Trophoblast cell (in vitro differentiated cells and primary cell): ENCODE measurements around the gene SNAP25.

Experiments
- DNase-seq, 2 donors: peaks; one replicate each; pipeline ENCODE4 v3.0.0-alpha.2; 2016
- H2AFZ ChIP-seq: 2 replicates; pipeline ENCODE4 v1.6.1; 2013; ENCODE audit warnings: low read length, moderate library complexity, mild to moderate bottlenecking; ENCODE audit not compliant: insufficient read depth, poor library complexity
- H2AK5ac ChIP-seq: 2 replicates; pipeline ENCODE4 v1.6.1; 2013; ENCODE audit warnings: mild to moderate bottlenecking, low read length
- H2BK120ac ChIP-seq: 2 replicates; pipeline ENCODE4 v1.6.1; 2013; ENCODE audit warnings: low read length, mild to moderate bottlenecking, moderate library complexity; ENCODE audit not compliant: insufficient read depth, poor library complexity
- H2BK12ac ChIP-seq: 2 replicates; pipeline ENCODE4 v1.6.1; 2013; ENCODE audit warnings: mild to moderate bottlenecking, low read length, moderate library complexity
- H2BK5ac ChIP-seq: 2 replicates; pipeline ENCODE4 v1.6.1; 2013; ENCODE audit warnings: low read length, low read depth, moderate library complexity, mild to moderate bottlenecking; ENCODE audit not compliant: poor library complexity
- H3K14ac ChIP-seq: 2 replicates; pipeline ENCODE4 v1.6.1; 2013; ENCODE audit warnings: mild to moderate bottlenecking, low read length
- H3K18ac ChIP-seq: 2 replicates; pipeline ENCODE4 v1.6.1; 2013; ENCODE audit warnings: mild to moderate bottlenecking, low read length
- H3K23ac ChIP-seq: 2 replicates; pipeline ENCODE4 v1.6.1; 2013; ENCODE audit warnings: low read length
- H3K27ac ChIP-seq: 2 replicates; pipeline ENCODE4 v1.5.1; 2013; ENCODE audit warnings: low read depth, mild to moderate bottlenecking, inconsistent platforms, low read length, moderate library complexity
- H3K27me3 ChIP-seq: 2 replicates; pipeline ENCODE4 v1.6.1; 2013; ENCODE audit warnings: inconsistent platforms, mild to moderate bottlenecking, low read length, moderate library complexity; ENCODE audit not compliant: insufficient read depth
- H3K36me3 ChIP-seq, 2 experiments: 1 replicate in 1 of 2; 2 replicates in 1 of 2; pipeline ENCODE4 v1.6.1; 2013; ENCODE audit warnings: low read length in 2 of 2, mild to moderate bottlenecking in 2 of 2, moderate library complexity in 1 of 2; ENCODE audit not compliant: insufficient read depth in 2 of 2, control insufficient read depth in 1 of 2
- H3K4ac ChIP-seq: 2 replicates; pipeline ENCODE4 v1.6.1; 2013; ENCODE audit warnings: low read depth, mild to moderate bottlenecking, low read length, moderate library complexity
- H3K4me1 ChIP-seq, 2 experiments: 1 replicate in 1 of 2; 2 replicates in 1 of 2; pipeline ENCODE4 v1.6.1; 2013; ENCODE audit warnings: low read length in 2 of 2, mild to moderate bottlenecking in 2 of 2, moderate library complexity in 1 of 2; ENCODE audit not compliant: insufficient read depth in 2 of 2, control insufficient read depth in 1 of 2
- H3K4me2 ChIP-seq: 2 replicates; pipeline ENCODE4 v1.6.1; 2013; ENCODE audit warnings: inconsistent platforms, mild to moderate bottlenecking, low read length, moderate library complexity
- H3K4me3 ChIP-seq: 2 replicates; pipeline ENCODE4 v1.5.1; 2013; ENCODE audit warnings: mild to moderate bottlenecking, low read depth, low read length, inconsistent platforms
- H3K79me1 ChIP-seq: one replicate; pipeline ENCODE4 v1.6.1; 2013; ENCODE audit warnings: low read length
- H3K79me2 ChIP-seq: 2 replicates; pipeline ENCODE4 v1.6.1; 2013; ENCODE audit warnings: low read length, mild to moderate bottlenecking; ENCODE audit not compliant: control insufficient read depth, insufficient read depth, poor library complexity
- H3K9ac ChIP-seq: 2 replicates; pipeline ENCODE4 v1.6.1; 2013; ENCODE audit warnings: mild to moderate bottlenecking, low read length
- H3K9me3 ChIP-seq: 2 replicates; pipeline ENCODE4 v1.6.1; 2013; ENCODE audit warnings: low read depth, mild to moderate bottlenecking, control low read depth, inconsistent platforms, low read length; ENCODE audit not compliant: insufficient read depth
- H4K12ac ChIP-seq: 2 replicates; pipeline ENCODE4 v1.6.1; 2013; ENCODE audit warnings: low read depth, mild to moderate bottlenecking, low read length, moderate library complexity
- H4K8ac ChIP-seq: 2 replicates; pipeline ENCODE4 v1.6.1; 2013; ENCODE audit warnings: low read depth, mild to moderate bottlenecking, low read length, moderate library complexity
- H4K91ac ChIP-seq: one replicate; pipeline ENCODE4 v1.6.1; 2013; ENCODE audit warnings: low read depth, mild to moderate bottlenecking, low read length, moderate library complexity
- WGBS: extraction: QIAGEN DNeasy Blood & Tissue Kit; methylation state at CpG from one replicate; pipeline ENCODE4 v1.1.7; 2013; ENCODE audit warnings: missing lambda C conversion rate; ENCODE audit not compliant: insufficient read length, insufficient coverage; ENCODE audit errors: extremely low coverage; 5-methylcytosine and 5-hydroxymethylcytosine counted together

Gene SNAP25

DNA sequence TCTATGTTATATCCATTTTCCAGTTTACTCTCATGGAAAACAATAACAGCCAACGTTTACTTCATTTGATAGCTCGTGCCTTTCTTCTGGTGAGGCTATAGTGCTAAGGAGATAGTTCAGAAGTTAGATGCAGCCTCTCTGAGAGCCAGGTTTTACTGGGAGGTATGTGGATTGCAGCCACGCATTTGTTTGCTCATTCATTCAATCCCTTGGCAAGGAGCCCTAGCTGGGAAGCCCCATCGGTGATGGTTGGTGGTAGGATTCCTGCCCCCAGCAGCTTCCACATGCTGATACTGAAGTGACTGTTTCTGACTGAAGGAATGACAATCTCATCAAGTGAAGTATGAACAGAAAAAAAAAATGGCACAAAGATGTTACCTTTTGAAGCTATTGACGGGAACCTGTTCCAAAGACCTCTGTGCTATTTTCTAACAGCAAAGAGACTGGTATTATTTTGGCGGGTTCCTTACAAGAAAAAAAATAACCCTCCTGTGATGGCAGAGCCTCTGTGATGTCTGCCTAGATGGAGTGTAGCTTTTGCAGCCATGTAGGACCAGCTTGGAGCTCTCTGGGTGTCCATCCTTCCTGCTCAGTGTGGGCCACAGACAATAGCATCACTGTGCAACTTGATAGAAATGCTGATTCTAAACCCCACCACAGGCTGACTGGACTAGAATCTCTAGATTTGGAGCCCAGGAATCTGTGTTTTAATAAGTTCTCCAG lies 30.6 kb downstream of the SNAP25 start:
- no peak overlapping the region for H3K4me2 ChIP-seq
- H3K4me3 ChIP-seq, result no peak overlapping the region
- no peak overlapping the region for H2AFZ ChIP-seq
- no peaks in the 10 kb centered on the region for H3K9me3 ChIP-seq
- no peaks in the 10 kb centered on the region for H3K4me1 ChIP-seq
- no peak overlapping the region for H3K9ac ChIP-seq
- no peak overlapping the region for H3K4ac ChIP-seq
- WGBS, result no CpG with 5 or more reads among the region's 6 CpGs
- no peak overlapping the region for H3K27ac ChIP-seq
- H2AK5ac ChIP-seq, result no peak overlapping the region
- H4K12ac ChIP-seq, result no peak overlapping the region
- no peaks in the 10 kb centered on the region for H3K27me3 ChIP-seq
- H3K36me3 ChIP-seq, result no peaks in the 10 kb centered on the region
- H4K8ac ChIP-seq, result no peak overlapping the region
- H2BK12ac ChIP-seq, result no peak overlapping the region
- no peak overlapping the region for H3K23ac ChIP-seq
- no peaks in the 10 kb centered on the region for H3K79me2 ChIP-seq
- H2BK120ac ChIP-seq, result no peak overlapping the region
- no peak overlapping the region for H3K14ac ChIP-seq
- no peak overlapping the region for H3K18ac ChIP-seq
- H2BK5ac ChIP-seq, result no peak overlapping the region
- H4K91ac ChIP-seq, result no peak overlapping the region
- no peaks in the 10 kb centered on the region for H3K79me1 ChIP-seq
- no peak for DNase-seq

DNA sequence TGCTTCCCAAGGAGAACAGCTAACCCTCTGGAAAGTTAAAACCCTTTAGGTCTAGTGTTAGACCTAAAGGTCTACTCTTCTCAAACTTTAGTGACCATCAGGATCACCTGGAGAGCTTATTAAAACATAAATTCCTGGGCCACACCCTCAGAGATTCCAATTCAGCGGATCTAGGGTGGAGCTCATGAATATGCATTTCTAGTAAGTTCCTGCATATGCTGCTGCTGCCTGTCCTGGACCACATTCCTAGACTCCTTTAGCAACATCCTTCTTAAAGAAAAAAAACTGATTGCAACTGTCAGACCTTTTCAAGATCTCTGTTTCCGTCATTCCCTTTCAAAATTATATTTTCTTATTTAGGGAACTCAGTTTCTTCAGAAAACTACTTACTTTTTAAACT lies 31.2 kb downstream of the SNAP25 start:
- H2BK5ac ChIP-seq, result no peak overlapping the region
- H3K4ac ChIP-seq, result no peak overlapping the region
- H3K4me1 ChIP-seq, result no peaks in the 10 kb centered on the region
- no peak overlapping the region for H2BK120ac ChIP-seq
- H3K9me3 ChIP-seq, result no peaks in the 10 kb centered on the region
- no peak overlapping the region for H3K4me2 ChIP-seq
- no peak overlapping the region for H4K91ac ChIP-seq
- H2AFZ ChIP-seq, result no peak overlapping the region
- no peak overlapping the region for H3K18ac ChIP-seq
- H3K4me3 ChIP-seq, result no peak overlapping the region
- H3K23ac ChIP-seq, result no peak overlapping the region
- no peak overlapping the region for H3K9ac ChIP-seq
- no peaks in the 10 kb centered on the region for H3K27me3 ChIP-seq
- H4K8ac ChIP-seq, result no peak overlapping the region
- H2AK5ac ChIP-seq, result no peak overlapping the region
- no peak overlapping the region for H3K14ac ChIP-seq
- no peak for DNase-seq
- WGBS, result no CpG with 5 or more reads among the region's 2 CpGs
- H3K79me1 ChIP-seq, result no peaks in the 10 kb centered on the region
- no peak overlapping the region for H2BK12ac ChIP-seq
- H4K12ac ChIP-seq, result no peak overlapping the region
- H3K79me2 ChIP-seq, result no peaks in the 10 kb centered on the region
- no peaks in the 10 kb centered on the region for H3K36me3 ChIP-seq
- no peak overlapping the region for H3K27ac ChIP-seq

DNA sequence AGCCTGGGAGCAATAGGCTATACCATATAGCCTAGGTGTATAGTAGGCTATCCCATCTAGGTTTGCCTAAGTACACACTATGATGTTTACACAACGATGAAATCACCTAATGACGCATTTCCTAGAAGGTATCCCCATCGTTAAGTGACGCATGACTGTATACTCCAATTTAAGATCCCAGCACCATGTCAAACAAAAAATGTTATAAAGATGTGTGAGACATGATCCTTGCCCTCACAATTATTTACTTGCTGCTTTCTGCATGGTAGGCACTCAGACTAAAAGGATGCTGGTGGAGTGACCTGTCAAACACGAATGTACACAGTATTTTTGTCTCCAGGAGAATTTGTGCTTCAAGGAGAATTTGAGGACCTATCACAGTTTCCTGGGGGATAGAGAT lies 32.3 kb downstream of the SNAP25 start:
- no CpG with 5 or more reads among the region's 5 CpGs for WGBS
- DNase-seq, result no peak
- Histone ChIP-seq H4K91ac (no peak overlapping the region), H3K4me2 (no peak overlapping the region), H2AK5ac (no peak overlapping the region), H2AFZ (no peak overlapping the region), H3K4ac (no peak overlapping the region), H2BK5ac (no peak overlapping the region), H3K9me3 (no peaks in the 10 kb centered on the region), H3K79me1 (no peaks in the 10 kb centered on the region), H2BK12ac (no peak overlapping the region), H4K8ac (no peak overlapping the region), H3K14ac (no peak overlapping the region), H4K12ac (no peak overlapping the region), H2BK120ac (no peak overlapping the region), H3K79me2 (no peaks in the 10 kb centered on the region), H3K27ac (no peak overlapping the region), H3K36me3 (no peaks in the 10 kb centered on the region), H3K4me1 (no peaks in the 10 kb centered on the region), H3K23ac (no peak overlapping the region), H3K27me3 (no peaks in the 10 kb centered on the region), H3K18ac (no peak overlapping the region), H3K9ac (no peak overlapping the region), H3K4me3 (no peak overlapping the region)

DNA sequence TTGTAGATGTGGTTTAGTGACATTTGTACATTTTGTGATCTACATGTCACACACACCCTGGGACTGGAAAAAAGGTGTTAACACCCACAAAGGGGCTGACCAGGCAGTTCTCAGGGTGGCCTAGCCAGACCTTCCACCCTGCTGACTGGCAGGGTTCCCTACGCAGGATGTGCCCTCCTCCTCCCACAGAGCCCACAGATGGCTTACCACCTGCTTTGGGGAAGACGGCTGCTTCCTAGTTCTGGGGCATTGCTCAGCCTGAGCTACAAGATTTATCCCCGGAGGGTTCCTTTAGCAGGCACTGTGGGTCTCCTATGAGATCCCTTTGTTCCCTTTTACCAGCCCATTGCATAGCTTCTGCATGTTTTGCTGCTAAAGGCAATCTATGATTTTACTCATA lies 35.1 kb downstream of the SNAP25 start:
- DNase-seq, result no peak
- Histone ChIP-seq H4K12ac (no peak overlapping the region), H3K79me1 (no peaks in the 10 kb centered on the region), H3K4ac (no peak overlapping the region), H3K9ac (no peak overlapping the region), H2AFZ (no peak overlapping the region), H3K27me3 (no peaks in the 10 kb centered on the region), H3K4me1 (no peaks in the 10 kb centered on the region), H3K27ac (no peak overlapping the region), H2BK5ac (no peak overlapping the region), H4K8ac (no peak overlapping the region), H3K18ac (no peak overlapping the region), H3K23ac (no peak overlapping the region), H3K4me3 (no peak overlapping the region), H3K79me2 (no peaks in the 10 kb centered on the region), H3K36me3 (no peaks in the 10 kb centered on the region), H3K14ac (no peak overlapping the region), H2BK12ac (no peak overlapping the region), H2BK120ac (no peak overlapping the region), H3K4me2 (no peak overlapping the region), H4K91ac (no peak overlapping the region), H2AK5ac (no peak overlapping the region), H3K9me3 (no peaks in the 10 kb centered on the region)
- WGBS, result no CpG with 5 or more reads among the region's 3 CpGs
